GM18502 (cell line): ENCODE data around the gene GRIN2C.

ENCODE experiments used
- ATAC-seq: cut with Tn5 transposase; IDR thresholded peaks from one replicate; pipeline ENCODE4 v1.9.1; 2021; ENCODE audit warnings: mild to moderate bottlenecking; ENCODE audit not compliant: unreplicated experiment, poor library complexity

Gene GRIN2C

GRCh38 chr17:74806334-74806733, 53.4 kb downstream of the GRIN2C start:
- no peak for ATAC-seq

GRCh38 chr17:74805591-74805991, 54.1 kb downstream of the GRIN2C start:
- no peak for ATAC-seq

DNA sequence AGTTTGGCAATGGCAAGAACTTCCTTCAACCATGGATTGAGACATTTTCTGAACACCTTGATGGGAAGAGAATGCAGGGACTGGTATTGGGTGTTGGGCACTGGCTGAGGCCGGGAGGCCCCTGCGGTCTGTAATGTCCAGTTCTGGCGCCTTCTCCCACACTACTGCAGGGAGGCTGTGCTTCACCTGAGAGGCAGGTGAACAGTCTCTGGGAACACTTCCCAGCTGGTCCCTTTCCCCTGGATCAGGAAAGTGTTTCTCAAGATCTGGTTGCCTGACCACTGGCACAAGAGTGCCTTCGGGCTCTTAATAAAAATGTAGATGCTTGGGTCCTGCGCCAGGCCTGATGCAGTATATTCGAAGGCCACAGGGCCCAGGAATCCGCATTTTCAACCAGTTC, 55.0 kb downstream of the GRIN2C start:
- no peak for ATAC-seq

DNA sequence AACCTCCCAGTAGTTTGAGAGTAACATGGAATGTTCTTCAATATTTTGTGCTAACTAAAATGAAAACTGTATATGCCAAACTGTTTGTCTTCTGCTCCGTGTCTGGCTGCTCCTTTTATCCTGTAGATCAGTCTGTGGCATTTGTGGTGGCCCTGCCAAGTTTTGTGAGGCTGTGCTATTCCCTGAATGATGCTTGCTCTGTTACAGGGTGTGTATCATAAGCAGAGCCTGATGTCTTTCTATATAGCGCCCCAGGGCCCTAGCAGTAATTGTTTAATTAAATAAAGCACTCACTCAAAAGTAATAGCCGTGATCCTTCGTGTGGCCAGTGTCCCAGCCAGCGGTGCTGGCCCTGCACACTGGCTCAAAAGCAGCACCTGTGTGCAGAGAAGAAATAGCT, 55.7 kb downstream of the GRIN2C start:
- no peak for ATAC-seq

GRCh38 chr17:74803388-74803930, 56.2 kb downstream of the GRIN2C start:
- ATAC-seq = no peak

- no peak for ATAC-seq
These were observed 57.8 kb downstream of the GRIN2C start for GRCh38 chr17:74801896-74802295.

- no peak for ATAC-seq
These were observed 59.2 kb downstream of the GRIN2C start for GRCh38 chr17:74800531-74800930.

GRCh38 chr17:74799097-74799496, 60.6 kb downstream of the GRIN2C start:
- no peak for ATAC-seq

- no peak for ATAC-seq
These were observed 61.4 kb downstream of the GRIN2C start for GRCh38 chr17:74798239-74798707.

- ATAC-seq = no peak
These were observed 61.9 kb downstream of the GRIN2C start for GRCh38 chr17:74797824-74798223.

GRCh38 chr17:74796866-74797265, 62.8 kb downstream of the GRIN2C start:
- ATAC-seq = no peak

GRCh38 chr17:74796211-74796610, 63.5 kb downstream of the GRIN2C start:
- no peak for ATAC-seq

DNA sequence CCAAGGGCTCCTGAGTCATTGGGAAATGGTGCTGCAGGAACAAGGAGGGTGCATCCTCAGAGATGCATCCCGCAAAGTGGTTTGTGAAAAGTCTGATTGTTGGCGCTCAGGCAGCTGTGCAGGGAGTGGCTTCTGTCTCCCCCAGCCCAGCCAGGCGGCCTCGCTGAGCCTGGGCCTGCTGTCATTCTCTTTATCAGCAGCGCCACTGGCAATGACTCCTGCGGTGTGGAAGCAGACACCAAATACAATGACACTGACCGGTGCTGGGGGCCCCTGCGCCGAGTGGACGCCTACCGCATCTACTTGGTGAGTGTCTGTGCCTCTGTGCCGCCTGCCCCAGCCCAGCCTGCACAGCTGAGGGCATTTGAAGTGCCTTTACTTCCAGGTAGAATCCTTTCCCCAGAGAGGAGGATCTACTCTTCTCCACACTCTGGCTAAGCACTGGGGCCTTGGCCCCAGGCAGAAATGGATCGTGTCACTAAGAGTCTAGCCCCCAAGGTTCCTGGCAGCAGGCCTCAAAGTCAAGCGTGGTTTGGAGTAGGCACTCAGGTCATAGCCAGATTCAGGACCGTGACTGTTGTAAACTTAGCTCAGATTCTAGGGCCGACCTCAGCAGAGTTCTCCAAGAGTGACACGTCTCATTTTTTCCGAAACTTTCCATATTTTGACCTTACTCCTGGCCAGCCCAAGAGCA, 64.2 kb downstream of the GRIN2C start:
- no peak for ATAC-seq

DNA sequence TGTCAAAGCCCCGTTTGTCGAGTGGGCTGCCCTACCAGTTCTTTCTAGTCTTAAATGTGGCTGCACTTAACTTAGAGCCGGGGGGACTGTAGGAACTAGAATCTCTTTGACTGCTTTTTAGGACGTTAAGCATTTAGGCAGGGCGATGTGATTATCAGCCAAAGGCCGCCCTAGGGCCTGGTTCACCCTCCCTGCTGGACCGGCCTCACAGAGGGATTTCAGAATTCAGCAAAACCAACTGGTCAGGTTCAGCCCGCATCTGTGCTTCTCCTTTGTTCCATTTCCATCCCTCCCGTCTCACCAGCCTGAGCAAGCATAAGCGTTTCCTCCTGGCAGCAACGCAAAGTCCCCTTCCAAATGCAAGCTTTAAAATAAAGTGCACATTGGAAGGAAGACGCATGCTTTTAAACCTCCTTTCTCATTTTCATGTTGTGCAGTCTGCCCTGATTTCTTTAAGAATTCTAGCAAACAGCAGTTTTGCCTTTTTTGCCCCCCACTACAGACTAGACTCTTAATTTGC, 67.0 kb downstream of the GRIN2C start:
- no peak for ATAC-seq
